ENCODE measurements around the gene PWP1.

- TF ChIP-seq CTCF (IDR thresholded peaks at IDR 0.05 in 2 of 3, conservative IDR thresholded peaks at IDR 0.05 in 1 of 3; ENCODE audit: insufficient read depth in 2 of 3, low read depth in 1 of 3, low read length in 3 of 3), result no peak
- TF ChIP-seq ZNF785 (CRISPR knock-in tag; IDR thresholded peaks at IDR 0.05), result no peak
- TF ChIP-seq BMI1 (IDR thresholded peaks at IDR 0.05; ENCODE audit: low read length), result no peak
- TF ChIP-seq PHF8 (IDR thresholded peaks at IDR 0.05; ENCODE audit: borderline replicate concordance, low read length), result no peak
- TF ChIP-seq FUS (optimal IDR thresholded peaks at IDR 0.05; ENCODE audit: low read depth, low read length), result no peak
- no peak for TF ChIP-seq ZNF3 (CRISPR knock-in tag; IDR thresholded peaks at IDR 0.05)
- no peak for TF ChIP-seq SIN3A (IDR thresholded peaks at IDR 0.05; ENCODE audit: borderline replicate concordance in 2 of 2, control insufficient read depth in 1 of 2, low read depth in 2 of 2, low read length in 2 of 2)
- TF ChIP-seq TEAD4 (IDR thresholded peaks at IDR 0.05; ENCODE audit: low read length), result no peak
- TF ChIP-seq TEAD4 (CRISPR knock-in tag; IDR thresholded peaks at IDR 0.05; ENCODE audit: borderline replicate concordance), result no peak
- TF ChIP-seq MEIS2 (IDR thresholded peaks at IDR 0.05; ENCODE audit: partially characterized antibody), result no peak
- TF ChIP-seq RBM14 (IDR thresholded peaks at IDR 0.05; ENCODE audit: borderline replicate concordance, insufficient read depth, low read depth, low read length), result no peak
- TF ChIP-seq NONO (IDR thresholded peaks at IDR 0.05; ENCODE audit: low read depth in 2 of 2, low read length in 1 of 2), result no peak
- no peak for TF ChIP-seq ZNF561 (CRISPR knock-in tag; conservative IDR thresholded peaks at IDR 0.05)
- TF ChIP-seq CEBPZ (IDR thresholded peaks at IDR 0.05; ENCODE audit: borderline replicate concordance, low read depth, low read length), result no peak
- no peak for TF ChIP-seq MCM3 (IDR thresholded peaks at IDR 0.05)
Measured at GRCh38 chr12:107663277-107663676, 22.3 kb upstream of the PWP1 start.
